H9 (cell line): Measurements from ENCODE around the gene HIPK1. TPM values are rescaled to one million over a fixed set of nuclear protein-coding genes. Genes with fewer than 3 reads are reported as not detected.
A peak's percentile ranks its signal among the peaks of the same experiment; 100 is the strongest.

Experiments used
- DNase-seq: peaks from one replicate; pipeline ENCODE4 v3.0.0-alpha.2; 2017
- H2AFZ ChIP-seq: one replicate; pipeline ENCODE4 v1.6.1; 2013; ENCODE audit warnings: mild to moderate bottlenecking, low read length, control low read depth, moderate library complexity
- H2AK5ac ChIP-seq: 2 replicates; pipeline ENCODE4 v1.6.1; 2013; ENCODE audit warnings: low read length, control low read depth, mixed read lengths; ENCODE audit not compliant: insufficient read length
- H2BK120ac ChIP-seq: one replicate; pipeline ENCODE4 v1.6.1; 2013; ENCODE audit warnings: low read depth, mild to moderate bottlenecking, low read length, control low read depth, inconsistent platforms; ENCODE audit not compliant: poor library complexity, severe bottlenecking
- H2BK12ac ChIP-seq: 2 replicates; pipeline ENCODE4 v1.6.1; 2013; ENCODE audit warnings: low read length, control low read depth, mixed read lengths, low read depth; ENCODE audit not compliant: insufficient read length
- H2BK15ac ChIP-seq: 2 replicates; pipeline ENCODE4 v1.6.1; 2013; ENCODE audit warnings: low read depth, low read length, control low read depth
- H2BK20ac ChIP-seq: one replicate; pipeline ENCODE4 v1.6.1; 2013; ENCODE audit warnings: low read depth, mild to moderate bottlenecking, low read length, control low read depth, inconsistent platforms; ENCODE audit not compliant: poor library complexity, severe bottlenecking
- H2BK5ac ChIP-seq: 2 replicates; pipeline ENCODE4 v1.6.1; 2013; ENCODE audit warnings: low read length, control low read depth, mixed read lengths; ENCODE audit not compliant: insufficient read length
- H3K14ac ChIP-seq: 2 replicates; pipeline ENCODE4 v1.6.1; 2013; ENCODE audit warnings: low read length, control low read depth; ENCODE audit not compliant: insufficient read depth
- H3K18ac ChIP-seq: 2 replicates; pipeline ENCODE4 v1.6.1; 2013; ENCODE audit warnings: low read depth, mild to moderate bottlenecking, mixed read lengths, low read length, control low read depth; ENCODE audit not compliant: insufficient read length
- H3K23ac ChIP-seq: 2 replicates; pipeline ENCODE4 v1.6.1; 2013; ENCODE audit warnings: low read length, control low read depth, mixed read lengths, low read depth; ENCODE audit not compliant: insufficient read length
- H3K23me2 ChIP-seq: 2 replicates; pipeline ENCODE4 v1.6.1; 2013; ENCODE audit warnings: low read depth, mild to moderate bottlenecking, mixed read lengths, low read length, control low read depth; ENCODE audit not compliant: insufficient read length, poor library complexity, severe bottlenecking
- H3K27ac ChIP-seq: 2 replicates; pipeline ENCODE4 v1.5.1; 2013; ENCODE audit warnings: low read length, control low read depth, mixed read lengths, low read depth; ENCODE audit not compliant: insufficient read length
- H3K27me3 ChIP-seq: 2 replicates; pipeline ENCODE4 v1.6.1; 2013; ENCODE audit warnings: low read length, control low read depth, inconsistent platforms; ENCODE audit not compliant: insufficient read depth
- H3K4ac ChIP-seq: 2 replicates; pipeline ENCODE4 v1.6.1; 2013; ENCODE audit warnings: low read depth, mild to moderate bottlenecking, control low read depth, inconsistent platforms, low read length, moderate library complexity
- H3K4me1 ChIP-seq: 2 replicates; pipeline ENCODE4 v1.6.1; 2013; ENCODE audit warnings: low read length, control low read depth, inconsistent platforms; ENCODE audit not compliant: insufficient read depth
- H3K4me2 ChIP-seq: 2 replicates; pipeline ENCODE4 v1.6.1; 2013; ENCODE audit warnings: low read length, control low read depth, mixed read lengths; ENCODE audit not compliant: insufficient read length, insufficient read depth
- H3K56ac ChIP-seq: 2 replicates; pipeline ENCODE4 v1.6.1; 2013; ENCODE audit warnings: low read depth, mild to moderate bottlenecking, mixed read lengths, low read length, control low read depth; ENCODE audit not compliant: insufficient read length
- H3K79me1 ChIP-seq: 2 replicates; pipeline ENCODE4 v1.6.1; 2013; ENCODE audit warnings: low read depth, mild to moderate bottlenecking, moderate library complexity, low read length, control low read depth, inconsistent platforms; ENCODE audit not compliant: insufficient read depth, poor library complexity, severe bottlenecking
- H3K79me2 ChIP-seq: 2 replicates; pipeline ENCODE4 v1.6.1; 2013; ENCODE audit warnings: low read length, control low read depth, inconsistent platforms; ENCODE audit not compliant: insufficient read depth
- H3K9ac ChIP-seq: 2 replicates; pipeline ENCODE4 v1.6.1; 2013; ENCODE audit warnings: low read length, control low read depth, mixed read lengths; ENCODE audit not compliant: insufficient read length; ENCODE audit errors: extremely low read depth
- H3K9me3 ChIP-seq: one replicate; pipeline ENCODE4 v1.6.1; 2013; ENCODE audit warnings: low read depth, low read length, inconsistent platforms; ENCODE audit not compliant: control insufficient read depth
- H3T11ph ChIP-seq: one replicate; pipeline ENCODE4 v1.6.1; 2013; ENCODE audit warnings: mild to moderate bottlenecking, low read length, control low read depth, inconsistent platforms
- H4K20me1 ChIP-seq: one replicate; pipeline ENCODE4 v1.6.1; 2013; ENCODE audit not compliant: control insufficient read depth, insufficient read length, insufficient read depth
- H4K5ac ChIP-seq: 2 replicates; pipeline ENCODE4 v1.6.1; 2013; ENCODE audit warnings: low read depth, mild to moderate bottlenecking, mixed read lengths, low read length, control low read depth; ENCODE audit not compliant: insufficient read length
- H4K8ac ChIP-seq: replicated peaks from 2 replicates; pipeline ENCODE4 v1.6.1; 2013; ENCODE audit warnings: low read length, control low read depth, mixed read lengths, low read depth; ENCODE audit not compliant: insufficient read length
- H4K91ac ChIP-seq: 2 replicates; pipeline ENCODE4 v1.6.1; 2013; ENCODE audit warnings: low read depth, mild to moderate bottlenecking, moderate library complexity, mixed read lengths, low read length, control low read depth; ENCODE audit not compliant: insufficient read length
- H3K27ac Mint-ChIP-seq, 3 experiments: 2 replicates in 2 of 3; 3 replicates in 1 of 3; pipeline ENCODE4 v1.8.0; 2020 to 2021; ENCODE audit warnings: mixed read lengths in 3 of 3, mild to moderate bottlenecking in 1 of 3, moderate library complexity in 1 of 3
- H3K27me3 Mint-ChIP-seq: 2 replicates; pipeline ENCODE4 v1.8.0; 2021; ENCODE audit warnings: low read depth, mild to moderate bottlenecking, moderate library complexity, mixed read lengths
- H3K36me3 Mint-ChIP-seq, 3 experiments: 2 replicates in 2 of 3; 3 replicates in 1 of 3; pipeline ENCODE4 v1.8.0; 2020 to 2021; ENCODE audit warnings: low read depth in 3 of 3, mixed read lengths in 3 of 3; ENCODE audit not compliant: insufficient read depth in 1 of 3
- H3K4me1 Mint-ChIP-seq, 2 experiments: 2 replicates each; pipeline ENCODE4 v1.8.0; 2020; ENCODE audit warnings: mixed read lengths in 2 of 2
- H3K4me3 Mint-ChIP-seq, 2 experiments: 2 replicates in 1 of 2; 3 replicates in 1 of 2; pipeline ENCODE4 v1.8.0; 2020 to 2021; ENCODE audit warnings: mild to moderate bottlenecking in 2 of 2, mixed read lengths in 2 of 2, moderate library complexity in 1 of 2
- H3K9me3 Mint-ChIP-seq, 2 experiments: 2 replicates in 1 of 2; 3 replicates in 1 of 2; pipeline ENCODE4 v1.8.0; 2020; ENCODE audit warnings: mild to moderate bottlenecking in 2 of 2, mixed read lengths in 2 of 2, moderate library complexity in 1 of 2
- CTCF ChIP-seq: fragments of 200-600 bp; sonication (generic); conservative IDR thresholded peaks from 3 replicates; pipeline ENCODE4 v1.8.0; 2021; ENCODE audit warnings: antibody characterized with exemption, mild to moderate bottlenecking
- WGBS: extraction: QIAGEN DNeasy Blood & Tissue Kit; methylation state at CpG from one replicate; pipeline ENCODE4 v1.1.7; 2013; ENCODE audit warnings: missing lambda C conversion rate, low lambda C conversion rate, mixed read lengths; ENCODE audit not compliant: insufficient read length; ENCODE audit errors: extremely low coverage; 5-methylcytosine and 5-hydroxymethylcytosine counted together
- total RNA-seq: library from RNA; stranded (reverse); gene quantifications from 2 replicates; pipeline ENCODE4 v1.2.1, GENCODE V29; 2021

The HIPK1 gene
- total RNA-seq, 1 experiment from 2014 or later, result 65.7 TPM

GRCh38 chr1:114026797-114027196, 97.7 kb downstream of the HIPK1 start:
- no peak overlapping the region for H4K8ac ChIP-seq
- H3K27me3 Mint-ChIP-seq, result no peaks in the 10 kb centered on the region
- H2AFZ ChIP-seq, result no peak overlapping the region
- no peak overlapping the region for H3K4ac ChIP-seq
- no peaks in the 10 kb centered on the region; a peak in 1 of 5 replicates for H3K9me3 Mint-ChIP-seq
- no peaks in the 10 kb centered on the region for H3K27me3 ChIP-seq
- no peak overlapping the region for H2AK5ac ChIP-seq
- no peak overlapping the region for H3K27ac ChIP-seq
- no peaks in the 10 kb centered on the region for H3K9me3 ChIP-seq
- H3K14ac ChIP-seq, result no peak overlapping the region
- no peak overlapping the region for H2BK20ac ChIP-seq
- no peaks in the 10 kb centered on the region for H4K20me1 ChIP-seq
- no peak overlapping the region for H2BK120ac ChIP-seq
- H3K18ac ChIP-seq, result no peak overlapping the region
- H3K4me2 ChIP-seq, result no peak overlapping the region
- no peak overlapping the region for H3K23ac ChIP-seq
- H3K4me3 Mint-ChIP-seq, result no peak overlapping the region
- no peak overlapping the region for H3K56ac ChIP-seq
- H3K79me2 ChIP-seq, result no peaks in the 10 kb centered on the region
- H4K5ac ChIP-seq, result no peak overlapping the region
- no peaks in the 10 kb centered on the region for H3K23me2 ChIP-seq
- no peak overlapping the region for H4K91ac ChIP-seq
- peak overlapping the region in 1 of 3 experiments; percentile 34; a peak in 1 of 7 replicates for H3K27ac Mint-ChIP-seq
- no peak overlapping the region for H3T11ph ChIP-seq
- no peaks in the 10 kb centered on the region; a peak in 2 of 7 replicates for H3K36me3 Mint-ChIP-seq
- H2BK15ac ChIP-seq, result no peak overlapping the region
- no peak for DNase-seq
- H3K79me1 ChIP-seq, result no peaks in the 10 kb centered on the region
- H3K4me1 ChIP-seq, result peaks cover 16% of the 10 kb centered on the region; the same call in 1 of the 2 replicates
- WGBS, result no CpG with 5 or more reads among the region's 6 CpGs
- peaks cover 34 to 35% of the 10 kb centered on the region in 2 experiments for H3K4me1 Mint-ChIP-seq
- no peak overlapping the region for H2BK5ac ChIP-seq
- no peak overlapping the region for H2BK12ac ChIP-seq
- no peak overlapping the region for H3K9ac ChIP-seq
- TF ChIP-seq CTCF, result no peak

Other genes starting within 250 kb of the HIPK1 start
- 28.4 and 32.1 TPM in 2 replicates for gene PHTF1, start 169.8 kb upstream of the HIPK1 start, total RNA-seq
- gene RSBN1, start 116.8 kb upstream of the HIPK1 start, total RNA-seq, result 11.0 and 11.4 TPM in 2 replicates
- gene PTPN22, start 57.6 kb upstream of the HIPK1 start, total RNA-seq, result not detected in 2 replicates
- 0.22 and 0.53 TPM in 2 replicates for gene BCL2L15, start 41.7 kb upstream of the HIPK1 start, total RNA-seq
- gene AP4B1, start 24.5 kb upstream of the HIPK1 start, total RNA-seq, result 19.3 and 19.7 TPM in 2 replicates
- gene DCLRE1B, start 24.0 kb upstream of the HIPK1 start, total RNA-seq, result 12.0 and 13.4 TPM in 2 replicates
- gene OLFML3, start 50.1 kb downstream of the HIPK1 start, total RNA-seq, result 171 and 176 TPM in 2 replicates
- gene SYT6, start 224.5 kb downstream of the HIPK1 start, total RNA-seq, result 71.2 and 77.2 TPM in 2 replicates